GM21381 (cell line): ENCODE results near the gene KLC3.
"Not testable (repeated sequence)": the region's sequence is repeated elsewhere in the genome, so short reads cannot be mapped to it uniquely, and the experiment has no call there.

ENCODE experiments used
- ATAC-seq: cut with Tn5 transposase; IDR thresholded peaks from one replicate; pipeline ENCODE4 v1.9.1; 2021; ENCODE audit warnings: mild to moderate bottlenecking, moderate library complexity; ENCODE audit not compliant: unreplicated experiment

Gene KLC3

GRCh38 chr19:45315304-45315703 lies 25.2 kb upstream of the KLC3 start:
- no peak for ATAC-seq

GRCh38 chr19:45320997-45321775 lies 19.4 kb upstream of the KLC3 start:
- ATAC-seq: no peak

- no peak for ATAC-seq
Observed at GRCh38 chr19:45321848-45322247, 18.7 kb upstream of the KLC3 start.

- no peak for ATAC-seq
Observed at GRCh38 chr19:45322311-45322710, 18.2 kb upstream of the KLC3 start.

GRCh38 chr19:45322744-45323281 lies 17.7 kb upstream of the KLC3 start, which contains the start of gene CKM:
TSS of gene CKM (minus strand) at chr19:45322875. CDS start at chr19:45319713, 3,162 bp downstream.
- ATAC-seq: no peak

GRCh38 chr19:45323671-45324081 lies 16.9 kb upstream of the KLC3 start:
- no peak for ATAC-seq

GRCh38 chr19:45324349-45324907 lies 16.1 kb upstream of the KLC3 start:
- no peak for ATAC-seq

- ATAC-seq: no peak
Observed at GRCh38 chr19:45327404-45328143, 13.0 kb upstream of the KLC3 start.

GRCh38 chr19:45331411-45331810 lies 9.1 kb upstream of the KLC3 start:
- no peak for ATAC-seq

GRCh38 chr19:45333609-45334303 lies 6.8 kb upstream of the KLC3 start:
- ATAC-seq: no peak

GRCh38 chr19:45334881-45335280 lies 5.7 kb upstream of the KLC3 start:
- ATAC-seq: not testable (repeated sequence)

GRCh38 chr19:45336696-45337251 lies 3.8 kb upstream of the KLC3 start:
- no peak for ATAC-seq

- ATAC-seq: no peak
Observed at GRCh38 chr19:45339629-45340028, 921 bp upstream of the KLC3 start.

- no peak for ATAC-seq
Observed at GRCh38 chr19:45340899-45341453, 426 bp downstream of the KLC3 start.

- ATAC-seq: no peak
Observed at GRCh38 chr19:45342911-45343310, 2.4 kb downstream of the KLC3 start.

GRCh38 chr19:45344621-45345505 lies 4.3 kb downstream of the KLC3 start:
- ATAC-seq: no peak

GRCh38 chr19:45345506-45345860 lies 4.9 kb downstream of the KLC3 start:
- ATAC-seq: no peak

GRCh38 chr19:45346449-45346848 lies 5.9 kb downstream of the KLC3 start:
- no peak for ATAC-seq

- no peak for ATAC-seq
Observed at GRCh38 chr19:45347570-45348366, 7.2 kb downstream of the KLC3 start.
